IPS-NIHi7 (cell line): ENCODE data around the gene HDHD3.
"Not testable (repeated sequence)": the region's sequence is repeated elsewhere in the genome, so short reads cannot be mapped to it uniquely, and the experiment has no call there.

ENCODE experiments used
- DNase-seq: peaks from one replicate; pipeline ENCODE4 v3.0.0; 2012; ENCODE audit warnings: mixed read lengths; ENCODE audit errors: extremely low spot score

HDHD3 gene

GRCh38 chr9:113389451-113389850 is 12.7 kb upstream of the HDHD3 start:
- no peak for DNase-seq

- no peak for DNase-seq
These were observed 12.0 kb upstream of the HDHD3 start for GRCh38 chr9:113388833-113389232.

- DNase-seq, result no peak
These were observed 10.9 kb upstream of the HDHD3 start for GRCh38 chr9:113387560-113388230.

- no peak for DNase-seq
These were observed 10.0 kb upstream of the HDHD3 start for GRCh38 chr9:113386571-113387393.

- no peak for DNase-seq
These were observed 5.2 kb upstream of the HDHD3 start for GRCh38 chr9:113381909-113382411.

- DNase-seq, result not testable (repeated sequence)
These were observed 4.7 kb upstream of the HDHD3 start for GRCh38 chr9:113381441-113381840.

GRCh38 chr9:113380869-113381378 is 4.1 kb upstream of the HDHD3 start:
- no peak for DNase-seq

GRCh38 chr9:113379829-113380210 is 3.0 kb upstream of the HDHD3 start:
- not testable (repeated sequence) for DNase-seq

- DNase-seq, result not testable (repeated sequence)
These were observed 2.5 kb upstream of the HDHD3 start for GRCh38 chr9:113379094-113379828.

GRCh38 chr9:113375057-113376023 is 1.4 kb downstream of the HDHD3 start:
- DNase-seq, result no peak

GRCh38 chr9:113373676-113374392 is 3.0 kb downstream of the HDHD3 start:
- DNase-seq, result no peak

GRCh38 chr9:113373256-113373655 is 3.5 kb downstream of the HDHD3 start:
- no peak for DNase-seq

- DNase-seq, result no peak
These were observed 4.7 kb downstream of the HDHD3 start for GRCh38 chr9:113372059-113372458.

- no peak for DNase-seq
These were observed 5.9 kb downstream of the HDHD3 start for GRCh38 chr9:113370806-113371325.

- no peak for DNase-seq
These were observed 7.0 kb downstream of the HDHD3 start for GRCh38 chr9:113369855-113370140.

- DNase-seq, result no peak
These were observed 7.6 kb downstream of the HDHD3 start for GRCh38 chr9:113368982-113369854.

GRCh38 chr9:113368348-113368981 is 8.3 kb downstream of the HDHD3 start:
- no peak for DNase-seq

GRCh38 chr9:113365652-113366051 is 11.1 kb downstream of the HDHD3 start:
- not testable (repeated sequence) for DNase-seq

- no peak for DNase-seq
These were observed 11.8 kb downstream of the HDHD3 start for GRCh38 chr9:113364951-113365350.
